ENCODE data around the gene MPHOSPH9. TPM values are rescaled to one million over a fixed set of nuclear protein-coding genes. Genes with fewer than 3 reads are reported as not detected.

MPHOSPH9 gene
- total and polyA plus RNA-seq, 2 of the 13 experiments (the other 11 are each of a cell fraction or from before 2014, with no cell fraction given) = 20.3 to 63.4 TPM

GRCh38 chr12:123105211-123105826 lies 127.6 kb downstream of the MPHOSPH9 start (continued):
- TF ChIP-seq, protein P1, sequence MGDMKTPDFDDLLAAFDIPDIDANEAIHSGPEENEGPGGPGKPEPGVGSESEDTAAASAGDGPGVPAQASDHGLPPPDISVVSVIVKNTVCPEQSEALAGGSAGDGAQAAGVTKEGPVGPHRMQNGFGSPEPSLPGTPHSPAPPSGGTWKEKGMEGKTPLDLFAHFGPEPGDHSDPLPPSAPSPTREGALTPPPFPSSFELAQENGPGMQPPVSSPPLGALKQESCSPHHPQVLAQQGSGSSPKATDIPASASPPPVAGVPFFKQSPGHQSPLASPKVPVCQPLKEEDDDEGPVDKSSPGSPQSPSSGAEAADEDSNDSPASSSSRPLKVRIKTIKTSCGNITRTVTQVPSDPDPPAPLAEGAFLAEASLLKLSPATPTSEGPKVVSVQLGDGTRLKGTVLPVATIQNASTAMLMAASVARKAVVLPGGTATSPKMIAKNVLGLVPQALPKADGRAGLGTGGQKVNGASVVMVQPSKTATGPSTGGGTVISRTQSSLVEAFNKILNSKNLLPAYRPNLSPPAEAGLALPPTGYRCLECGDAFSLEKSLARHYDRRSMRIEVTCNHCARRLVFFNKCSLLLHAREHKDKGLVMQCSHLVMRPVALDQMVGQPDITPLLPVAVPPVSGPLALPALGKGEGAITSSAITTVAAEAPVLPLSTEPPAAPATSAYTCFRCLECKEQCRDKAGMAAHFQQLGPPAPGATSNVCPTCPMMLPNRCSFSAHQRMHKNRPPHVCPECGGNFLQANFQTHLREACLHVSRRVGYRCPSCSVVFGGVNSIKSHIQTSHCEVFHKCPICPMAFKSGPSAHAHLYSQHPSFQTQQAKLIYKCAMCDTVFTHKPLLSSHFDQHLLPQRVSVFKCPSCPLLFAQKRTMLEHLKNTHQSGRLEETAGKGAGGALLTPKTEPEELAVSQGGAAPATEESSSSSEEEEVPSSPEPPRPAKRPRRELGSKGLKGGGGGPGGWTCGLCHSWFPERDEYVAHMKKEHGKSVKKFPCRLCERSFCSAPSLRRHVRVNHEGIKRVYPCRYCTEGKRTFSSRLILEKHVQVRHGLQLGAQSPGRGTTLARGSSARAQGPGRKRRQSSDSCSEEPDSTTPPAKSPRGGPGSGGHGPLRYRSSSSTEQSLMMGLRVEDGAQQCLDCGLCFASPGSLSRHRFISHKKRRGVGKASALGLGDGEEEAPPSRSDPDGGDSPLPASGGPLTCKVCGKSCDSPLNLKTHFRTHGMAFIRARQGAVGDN (CRISPR knock-in tag; IDR thresholded peaks at IDR 0.05) = peak; percentile 28; the same call in 1 of the 2 replicates
- TF ChIP-seq ATF7 (IDR thresholded peaks at IDR 0.05) (peak; percentile 79), ATF7 (CRISPR knock-in tag; IDR thresholded peaks at IDR 0.05) (no peak), MBD4 (IDR thresholded peaks at IDR 0.05; ENCODE audit: borderline replicate concordance, low read length) (no peak), PHF20 (CRISPR knock-in tag; IDR thresholded peaks at IDR 0.05) (no peak), NR1H2 (CRISPR knock-in tag; IDR thresholded peaks at IDR 0.05; ENCODE audit: borderline replicate concordance, low read depth) (no peak), ZBTB26 (CRISPR knock-in tag; IDR thresholded peaks at IDR 0.05; ENCODE audit: borderline replicate concordance) (no peak), ZNF639 (CRISPR knock-in tag; conservative IDR thresholded peaks at IDR 0.05) (no peak), ZNF543 (CRISPR knock-in tag; IDR thresholded peaks at IDR 0.05) (no peak), ARNTL (CRISPR knock-in tag; IDR thresholded peaks at IDR 0.05) (no peak), ZFX (CRISPR knock-in tag; IDR thresholded peaks at IDR 0.05; ENCODE audit: low read depth) (no peak), SYNCRIP (IDR thresholded peaks at IDR 0.05; ENCODE audit: insufficient read depth, low read depth, low read length) (no peak), ZNF205 (CRISPR knock-in tag; IDR thresholded peaks at IDR 0.05) (no peak), ZBTB33 (CRISPR knock-in tag; IDR thresholded peaks at IDR 0.05) (peak; percentile 28; the same call in 1 of the 2 replicates)
- TF ChIP-seq, protein P2, sequence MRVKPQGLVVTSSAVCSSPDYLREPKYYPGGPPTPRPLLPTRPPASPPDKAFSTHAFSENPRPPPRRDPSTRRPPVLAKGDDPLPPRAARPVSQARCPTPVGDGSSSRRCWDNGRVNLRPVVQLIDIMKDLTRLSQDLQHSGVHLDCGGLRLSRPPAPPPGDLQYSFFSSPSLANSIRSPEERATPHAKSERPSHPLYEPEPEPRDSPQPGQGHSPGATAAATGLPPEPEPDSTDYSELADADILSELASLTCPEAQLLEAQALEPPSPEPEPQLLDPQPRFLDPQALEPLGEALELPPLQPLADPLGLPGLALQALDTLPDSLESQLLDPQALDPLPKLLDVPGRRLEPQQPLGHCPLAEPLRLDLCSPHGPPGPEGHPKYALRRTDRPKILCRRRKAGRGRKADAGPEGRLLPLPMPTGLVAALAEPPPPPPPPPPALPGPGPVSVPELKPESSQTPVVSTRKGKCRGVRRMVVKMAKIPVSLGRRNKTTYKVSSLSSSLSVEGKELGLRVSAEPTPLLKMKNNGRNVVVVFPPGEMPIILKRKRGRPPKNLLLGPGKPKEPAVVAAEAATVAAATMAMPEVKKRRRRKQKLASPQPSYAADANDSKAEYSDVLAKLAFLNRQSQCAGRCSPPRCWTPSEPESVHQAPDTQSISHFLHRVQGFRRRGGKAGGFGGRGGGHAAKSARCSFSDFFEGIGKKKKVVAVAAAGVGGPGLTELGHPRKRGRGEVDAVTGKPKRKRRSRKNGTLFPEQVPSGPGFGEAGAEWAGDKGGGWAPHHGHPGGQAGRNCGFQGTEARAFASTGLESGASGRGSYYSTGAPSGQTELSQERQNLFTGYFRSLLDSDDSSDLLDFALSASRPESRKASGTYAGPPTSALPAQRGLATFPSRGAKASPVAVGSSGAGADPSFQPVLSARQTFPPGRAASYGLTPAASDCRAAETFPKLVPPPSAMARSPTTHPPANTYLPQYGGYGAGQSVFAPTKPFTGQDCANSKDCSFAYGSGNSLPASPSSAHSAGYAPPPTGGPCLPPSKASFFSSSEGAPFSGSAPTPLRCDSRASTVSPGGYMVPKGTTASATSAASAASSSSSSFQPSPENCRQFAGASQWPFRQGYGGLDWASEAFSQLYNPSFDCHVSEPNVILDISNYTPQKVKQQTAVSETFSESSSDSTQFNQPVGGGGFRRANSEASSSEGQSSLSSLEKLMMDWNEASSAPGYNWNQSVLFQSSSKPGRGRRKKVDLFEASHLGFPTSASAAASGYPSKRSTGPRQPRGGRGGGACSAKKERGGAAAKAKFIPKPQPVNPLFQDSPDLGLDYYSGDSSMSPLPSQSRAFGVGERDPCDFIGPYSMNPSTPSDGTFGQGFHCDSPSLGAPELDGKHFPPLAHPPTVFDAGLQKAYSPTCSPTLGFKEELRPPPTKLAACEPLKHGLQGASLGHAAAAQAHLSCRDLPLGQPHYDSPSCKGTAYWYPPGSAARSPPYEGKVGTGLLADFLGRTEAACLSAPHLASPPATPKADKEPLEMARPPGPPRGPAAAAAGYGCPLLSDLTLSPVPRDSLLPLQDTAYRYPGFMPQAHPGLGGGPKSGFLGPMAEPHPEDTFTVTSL (CRISPR knock-in tag; IDR thresholded peaks at IDR 0.05; ENCODE audit: borderline replicate concordance) = no peak
